Nephron progenitor cell (in vitro differentiated cells): ENCODE results near the gene INSIG2.

Experiments
- DNase-seq: peaks from one replicate; pipeline ENCODE4 v3.0.0; 2021
- H3K27ac Mint-ChIP-seq: 2 replicates; pipeline ENCODE4 v1.8.0; 2021; ENCODE audit warnings: mild to moderate bottlenecking, moderate library complexity, mixed read lengths
- H3K27me3 Mint-ChIP-seq: 2 replicates; pipeline ENCODE4 v1.8.0; 2021; ENCODE audit warnings: mild to moderate bottlenecking, low read depth, mixed read lengths; ENCODE audit not compliant: poor library complexity
- H3K36me3 Mint-ChIP-seq: 2 replicates; pipeline ENCODE4 v1.8.0; 2021; ENCODE audit warnings: low read depth, mixed read lengths
- H3K4me1 Mint-ChIP-seq: 2 replicates; pipeline ENCODE4 v1.8.0; 2021; ENCODE audit warnings: mixed read lengths
- H3K4me3 Mint-ChIP-seq: 2 replicates; pipeline ENCODE4 v1.8.0; 2021; ENCODE audit warnings: mild to moderate bottlenecking, moderate library complexity, mixed read lengths
- H3K9me3 Mint-ChIP-seq: 2 replicates; pipeline ENCODE4 v1.8.0; 2021; ENCODE audit warnings: mild to moderate bottlenecking, moderate library complexity, mixed read lengths
- TF ChIP-seq, protein P1 (sequence below): fragments of 200-600 bp; sonication (generic); IDR thresholded peaks from 2 replicates; pipeline ENCODE4 v1.5.0; 2021; ENCODE audit warnings: antibody characterized with exemption

The INSIG2 gene

DNA sequence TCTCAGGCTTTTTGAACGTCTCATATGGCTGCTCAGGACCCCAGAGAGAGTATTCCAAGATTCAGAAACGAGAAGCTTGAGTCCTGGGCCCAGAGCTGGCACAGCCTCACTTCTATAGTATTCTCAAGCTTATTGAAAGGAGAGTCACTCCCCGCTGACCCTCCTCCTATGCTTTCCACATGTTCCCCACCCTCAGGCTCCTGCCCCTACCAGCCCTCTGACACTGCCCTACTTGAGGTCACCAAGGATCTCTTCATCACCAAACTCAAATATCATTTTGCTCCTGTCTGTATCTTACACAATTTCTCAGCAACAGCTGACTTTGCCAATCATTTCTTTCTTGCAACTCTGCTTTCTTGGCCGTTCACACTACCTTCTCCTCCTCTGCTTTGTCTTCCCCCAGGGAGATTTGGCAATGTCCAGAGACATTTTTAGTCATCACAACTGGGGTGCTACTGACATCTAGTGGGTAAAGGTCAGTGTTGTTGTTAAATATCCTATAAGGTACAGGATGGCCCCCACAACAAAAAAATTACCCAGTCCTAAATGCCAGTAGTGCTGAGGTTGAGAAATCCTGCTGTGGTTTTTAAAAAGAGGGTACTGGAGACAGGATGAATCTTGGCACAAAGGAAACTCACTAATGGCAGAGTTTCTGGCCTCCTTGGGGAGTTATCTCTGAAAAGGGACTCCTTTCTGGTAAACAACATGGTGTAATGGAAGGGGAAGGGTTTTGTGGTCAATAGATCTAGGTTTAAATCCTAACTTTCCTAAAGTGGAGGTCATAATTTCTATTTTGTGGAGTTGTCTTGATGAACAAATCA is 26.9 kb upstream of the INSIG2 start:
- Mint-ChIP-seq H3K27me3 (peaks cover 3% of the 10 kb centered on the region), H3K36me3 (no peaks in the 10 kb centered on the region), H3K9me3 (no peaks in the 10 kb centered on the region), H3K4me1 (peaks cover 39% of the 10 kb centered on the region), H3K4me3 (no peak overlapping the region), H3K27ac (no peak overlapping the region)
- DNase-seq: no peak
- TF ChIP-seq, protein P1, sequence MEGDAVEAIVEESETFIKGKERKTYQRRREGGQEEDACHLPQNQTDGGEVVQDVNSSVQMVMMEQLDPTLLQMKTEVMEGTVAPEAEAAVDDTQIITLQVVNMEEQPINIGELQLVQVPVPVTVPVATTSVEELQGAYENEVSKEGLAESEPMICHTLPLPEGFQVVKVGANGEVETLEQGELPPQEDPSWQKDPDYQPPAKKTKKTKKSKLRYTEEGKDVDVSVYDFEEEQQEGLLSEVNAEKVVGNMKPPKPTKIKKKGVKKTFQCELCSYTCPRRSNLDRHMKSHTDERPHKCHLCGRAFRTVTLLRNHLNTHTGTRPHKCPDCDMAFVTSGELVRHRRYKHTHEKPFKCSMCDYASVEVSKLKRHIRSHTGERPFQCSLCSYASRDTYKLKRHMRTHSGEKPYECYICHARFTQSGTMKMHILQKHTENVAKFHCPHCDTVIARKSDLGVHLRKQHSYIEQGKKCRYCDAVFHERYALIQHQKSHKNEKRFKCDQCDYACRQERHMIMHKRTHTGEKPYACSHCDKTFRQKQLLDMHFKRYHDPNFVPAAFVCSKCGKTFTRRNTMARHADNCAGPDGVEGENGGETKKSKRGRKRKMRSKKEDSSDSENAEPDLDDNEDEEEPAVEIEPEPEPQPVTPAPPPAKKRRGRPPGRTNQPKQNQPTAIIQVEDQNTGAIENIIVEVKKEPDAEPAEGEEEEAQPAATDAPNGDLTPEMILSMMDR: no peak

DNA sequence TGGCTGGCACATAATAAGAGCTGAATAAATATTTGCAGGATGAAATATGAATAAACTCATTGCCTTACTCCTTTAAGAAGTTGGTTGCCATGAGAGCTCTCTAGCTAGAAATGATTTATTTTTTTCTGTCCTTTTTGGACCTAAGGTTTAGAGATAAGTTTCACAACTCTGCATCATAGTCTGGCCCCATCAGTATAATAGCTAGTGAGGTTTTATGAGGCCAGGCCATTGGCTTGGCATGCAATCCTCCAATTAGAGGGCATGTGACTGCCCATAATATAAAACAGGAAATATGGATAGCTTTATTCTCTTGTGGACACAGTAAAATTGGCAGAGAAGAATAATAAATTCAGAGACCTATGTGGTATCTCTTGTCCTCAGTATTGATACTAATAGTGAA is 26.2 kb upstream of the INSIG2 start:
- H3K27me3 Mint-ChIP-seq: peaks cover 3% of the 10 kb centered on the region
- TF ChIP-seq, protein P1: no peak
- no peak for DNase-seq
- peaks cover 37% of the 10 kb centered on the region for H3K4me1 Mint-ChIP-seq
- H3K9me3 Mint-ChIP-seq: no peaks in the 10 kb centered on the region
- no peak overlapping the region for H3K27ac Mint-ChIP-seq
- H3K36me3 Mint-ChIP-seq: no peaks in the 10 kb centered on the region
- H3K4me3 Mint-ChIP-seq: no peak overlapping the region

DNA sequence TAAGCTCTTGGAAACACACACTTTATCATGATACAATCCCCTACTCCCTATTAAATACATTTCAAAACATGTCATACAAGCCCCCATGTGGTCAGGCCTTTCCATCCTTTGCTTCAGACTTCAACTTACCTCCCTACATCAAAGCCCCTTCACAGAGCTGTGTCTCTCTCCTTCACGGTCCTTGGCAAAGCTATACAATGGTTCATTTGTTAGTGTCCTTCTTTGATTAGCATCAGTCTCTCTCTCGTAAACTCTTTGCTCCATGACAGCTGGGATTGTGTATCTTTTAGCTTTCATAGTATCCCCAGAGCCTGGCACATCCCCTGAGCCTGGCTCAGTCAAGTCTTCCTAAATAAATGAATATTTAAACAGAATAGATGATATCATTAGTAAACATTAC is 25.6 kb upstream of the INSIG2 start:
- Mint-ChIP-seq H3K4me1 (peaks cover 31% of the 10 kb centered on the region), H3K36me3 (no peaks in the 10 kb centered on the region), H3K27ac (no peak overlapping the region), H3K4me3 (no peak overlapping the region), H3K9me3 (no peaks in the 10 kb centered on the region), H3K27me3 (peaks cover 3% of the 10 kb centered on the region)
- TF ChIP-seq, protein P1: no peak
- no peak for DNase-seq

DNA sequence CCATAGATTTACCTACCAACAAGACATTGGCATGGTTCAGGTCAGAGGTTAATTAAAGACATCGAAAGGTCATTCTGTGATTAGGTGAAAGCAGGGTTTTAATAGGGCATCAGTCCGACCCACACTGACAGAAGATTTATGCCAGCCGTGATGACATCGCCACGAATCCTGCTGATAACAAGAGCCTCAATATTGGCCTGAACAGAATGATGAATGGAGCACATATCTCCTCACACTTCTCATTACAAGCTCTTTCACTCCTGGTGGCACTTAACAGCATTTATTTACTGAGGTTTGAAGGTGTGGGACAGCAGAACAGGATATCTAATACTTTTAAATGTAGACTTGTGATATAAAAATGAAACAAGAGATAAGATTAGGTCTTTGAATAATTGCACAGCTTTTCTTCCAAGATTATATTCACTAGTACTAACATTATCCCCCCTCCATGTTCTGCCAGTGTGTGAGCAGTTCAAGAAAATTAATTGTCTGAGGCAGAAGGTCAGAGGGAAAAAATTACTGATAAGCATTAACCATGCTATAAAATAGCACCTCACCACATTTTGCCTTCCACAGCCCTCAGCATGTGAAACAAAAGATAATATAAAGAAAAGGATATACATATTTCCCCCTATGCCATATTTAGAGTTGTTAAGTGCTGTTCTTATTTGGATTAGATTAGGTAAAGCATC is 23.1 kb upstream of the INSIG2 start:
- Mint-ChIP-seq H3K27me3 (peaks cover 7% of the 10 kb centered on the region), H3K27ac (no peak overlapping the region), H3K4me1 (peaks cover 27% of the 10 kb centered on the region), H3K36me3 (no peaks in the 10 kb centered on the region), H3K4me3 (no peak overlapping the region), H3K9me3 (no peaks in the 10 kb centered on the region)
- DNase-seq: no peak
- TF ChIP-seq, protein P1: no peak

DNA sequence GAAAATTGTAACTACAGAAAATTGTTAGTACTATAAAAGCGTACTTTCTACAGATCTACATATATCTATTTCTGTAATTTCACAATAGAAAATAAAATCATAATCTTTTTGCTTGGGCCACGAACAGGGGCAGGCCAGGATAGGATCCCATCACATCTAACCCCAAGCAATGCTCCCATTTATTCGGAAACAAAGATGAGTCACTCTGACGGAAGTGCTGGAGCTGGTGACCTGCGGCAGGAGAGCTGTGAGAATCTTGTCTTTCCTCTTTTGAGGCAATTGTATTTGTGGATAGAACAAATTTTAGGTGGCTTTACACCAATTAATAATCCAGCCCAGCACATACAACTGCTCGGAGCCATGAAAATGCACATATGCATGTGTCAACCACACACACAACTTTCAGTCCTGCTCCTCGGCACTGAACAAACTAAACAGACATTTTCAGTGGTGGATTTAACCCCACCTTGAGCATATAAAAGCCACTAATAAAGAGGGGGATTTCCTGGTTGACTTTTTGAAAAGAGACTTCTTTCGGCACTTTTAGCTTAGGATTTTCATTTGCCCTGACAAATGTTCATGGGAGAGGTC is 22.3 kb upstream of the INSIG2 start:
- no peak overlapping the region for H3K4me3 Mint-ChIP-seq
- H3K27me3 Mint-ChIP-seq: peaks cover 9% of the 10 kb centered on the region
- H3K27ac Mint-ChIP-seq: no peak overlapping the region
- no peaks in the 10 kb centered on the region for H3K36me3 Mint-ChIP-seq
- no peak for DNase-seq
- H3K4me1 Mint-ChIP-seq: peaks cover 27% of the 10 kb centered on the region
- H3K9me3 Mint-ChIP-seq: no peaks in the 10 kb centered on the region
- TF ChIP-seq, protein P1: no peak
